C1 segment of cervical spinal cord (tissue), 14 donors: Measurements from ENCODE around the gene TRPV4.
A peak's percentile ranks its signal among the peaks of the same experiment; 100 is the strongest.

Experiments
- DNase-seq, 14 donors: peaks; one replicate each; lab custom pipeline; 2025; lab: John Stamatoyannopoulos, UW

TRPV4 gene

DNA sequence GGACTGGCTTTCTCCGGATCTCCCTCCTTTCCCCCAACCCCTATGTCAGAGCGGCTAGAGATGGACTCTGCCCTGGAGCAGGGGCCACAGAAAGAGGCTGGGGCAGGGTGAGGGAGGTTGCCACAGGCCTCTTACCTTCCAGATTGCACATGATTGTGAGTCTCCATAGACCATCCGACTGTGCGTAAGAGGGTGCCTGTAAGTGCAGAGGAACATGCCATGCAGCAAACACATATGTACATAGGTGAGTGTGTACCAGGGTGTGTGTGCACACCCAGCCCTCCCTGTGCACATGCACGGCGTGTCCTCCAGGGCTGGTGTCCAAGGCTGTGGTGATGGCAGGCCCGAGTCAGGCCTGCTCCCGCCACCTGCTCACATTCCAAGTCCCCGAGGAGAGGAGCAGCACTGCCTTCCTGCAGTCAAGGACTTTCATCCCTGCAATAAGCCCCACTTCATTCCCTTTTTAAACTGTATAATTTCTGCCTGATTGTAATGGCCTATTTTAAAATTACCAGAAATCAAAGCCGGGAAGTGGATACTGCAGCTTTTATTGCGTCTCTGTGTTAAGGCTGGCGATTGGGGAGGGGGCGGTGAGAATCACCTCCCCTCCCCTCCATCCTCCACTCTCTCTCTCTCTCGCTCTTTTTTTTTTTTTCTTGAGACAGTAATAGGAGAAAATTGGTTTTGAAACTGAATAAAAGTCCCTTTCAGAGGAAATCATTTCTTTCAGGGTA lies 91.1 kb downstream of the TRPV4 start:
- DNase-seq, result no peak

DNA sequence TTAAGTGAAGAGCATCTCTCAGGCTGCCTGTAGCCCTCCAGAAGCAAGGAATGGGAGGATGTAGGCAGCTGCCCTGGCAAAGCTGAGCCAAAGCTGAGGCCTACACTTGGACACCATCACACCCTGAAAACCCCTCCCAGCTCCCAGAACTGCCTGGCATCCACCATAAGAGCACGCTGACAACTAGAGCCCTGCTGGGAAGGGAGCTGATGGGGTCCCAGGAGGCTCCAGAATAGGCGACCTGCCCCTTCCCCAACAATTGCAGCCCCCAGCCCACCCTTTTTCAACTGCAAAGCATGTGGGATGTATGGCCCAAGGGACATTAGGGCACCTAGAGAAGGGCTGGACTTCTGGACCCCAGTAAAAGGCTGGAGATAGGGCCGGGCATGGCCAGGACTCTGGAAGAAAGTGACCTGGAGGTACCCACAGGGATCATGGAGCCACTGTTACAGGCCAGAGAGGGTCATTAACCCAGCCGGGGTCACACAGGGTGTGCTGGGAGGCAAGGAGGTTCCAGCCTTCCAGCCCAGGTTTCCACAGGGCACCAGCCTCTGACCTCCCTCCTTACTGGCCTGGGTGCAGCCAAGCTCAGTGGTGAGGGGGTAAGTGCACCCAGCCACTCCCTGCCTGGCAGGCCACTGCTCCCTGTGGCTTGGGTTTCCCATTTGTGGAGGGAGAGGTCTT lies 91.8 kb downstream of the TRPV4 start:
- no peak for DNase-seq

- no peak for DNase-seq
These were observed 92.4 kb downstream of the TRPV4 start for GRCh38 chr12:109740694-109741245.

DNA sequence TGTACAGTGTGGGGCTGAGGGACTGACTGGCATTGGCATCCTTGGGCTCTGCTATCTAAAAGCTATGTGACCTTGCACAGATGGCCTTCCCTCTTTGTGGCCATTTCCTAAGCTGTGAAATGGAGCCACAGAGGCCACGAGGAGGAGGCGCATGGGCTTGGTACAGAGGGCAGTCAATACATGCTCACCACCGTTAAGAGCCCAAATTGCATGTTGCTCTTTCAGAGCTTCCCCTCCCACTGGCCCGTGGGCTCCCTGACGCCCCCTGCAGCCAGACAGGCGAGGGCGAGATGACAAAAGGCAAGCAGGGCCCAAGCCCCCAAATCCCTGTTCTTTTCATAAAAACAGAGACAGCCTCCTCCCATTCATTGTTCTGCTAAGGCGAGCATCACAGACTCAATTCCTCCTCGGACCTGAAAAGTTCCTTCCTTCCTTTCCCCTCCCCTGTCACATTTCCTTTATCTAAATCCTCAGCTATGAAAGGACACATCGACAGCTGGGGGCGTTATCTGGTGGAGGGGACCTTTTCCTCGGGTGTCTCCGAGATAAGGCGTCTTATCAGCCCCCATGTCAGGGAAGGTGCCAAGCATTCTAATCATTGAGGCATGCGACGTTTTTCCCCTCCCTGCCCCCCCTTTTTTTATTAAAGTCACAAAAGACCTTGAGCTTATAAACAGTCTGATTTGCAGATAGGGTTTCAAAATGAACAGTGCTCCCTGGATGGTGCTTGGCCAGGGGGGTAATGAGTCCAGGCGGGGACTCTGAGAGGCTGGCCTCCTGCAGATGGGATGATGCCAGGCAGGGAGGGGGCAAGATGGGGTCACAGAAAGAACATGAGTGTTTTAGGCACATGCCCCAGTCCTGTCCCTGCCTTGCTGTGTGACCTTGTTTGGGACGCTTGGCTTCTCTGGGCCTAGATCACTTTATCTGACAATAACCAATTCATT lies 93.2 kb downstream of the TRPV4 start:
- DNase-seq, result no peak

DNA sequence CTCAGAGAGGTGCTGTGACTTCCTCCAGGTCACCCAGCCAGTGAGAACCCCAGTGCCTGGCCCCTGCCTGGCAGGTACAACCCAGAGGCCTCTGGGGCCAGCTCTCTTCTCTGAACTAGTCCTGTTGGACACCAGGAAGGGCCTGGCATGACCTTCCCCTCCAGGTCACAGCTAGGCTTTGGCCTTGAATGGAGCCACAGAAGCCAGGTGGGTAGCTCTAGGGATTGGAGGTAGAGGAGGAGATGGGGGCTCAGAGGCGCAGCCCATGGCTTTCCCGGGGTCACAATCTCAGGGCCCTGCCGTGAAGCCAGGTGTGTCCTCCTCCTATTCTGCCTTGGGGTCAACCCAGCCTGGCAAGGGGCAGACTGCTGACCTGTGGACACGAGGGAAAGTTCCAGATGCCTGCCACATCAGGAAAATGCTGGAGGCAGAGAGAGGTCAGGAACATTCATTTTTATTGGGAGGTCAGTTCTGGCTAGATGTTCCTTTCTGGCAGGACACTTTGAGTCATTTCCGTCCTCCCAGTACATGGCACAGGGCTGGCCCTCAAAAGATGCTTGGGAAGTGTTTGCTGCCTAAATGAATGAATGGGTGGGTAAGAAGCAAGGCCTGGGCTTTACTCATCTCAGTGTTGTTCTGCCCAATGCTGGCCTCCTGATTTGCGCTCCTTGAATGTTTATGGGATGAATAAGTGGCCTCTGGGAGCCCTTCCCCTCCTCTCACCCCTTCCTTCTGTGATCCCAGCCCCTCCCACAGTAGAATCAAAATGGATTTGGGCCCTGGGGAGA lies 94.1 kb downstream of the TRPV4 start:
- DNase-seq, result no peak

DNA sequence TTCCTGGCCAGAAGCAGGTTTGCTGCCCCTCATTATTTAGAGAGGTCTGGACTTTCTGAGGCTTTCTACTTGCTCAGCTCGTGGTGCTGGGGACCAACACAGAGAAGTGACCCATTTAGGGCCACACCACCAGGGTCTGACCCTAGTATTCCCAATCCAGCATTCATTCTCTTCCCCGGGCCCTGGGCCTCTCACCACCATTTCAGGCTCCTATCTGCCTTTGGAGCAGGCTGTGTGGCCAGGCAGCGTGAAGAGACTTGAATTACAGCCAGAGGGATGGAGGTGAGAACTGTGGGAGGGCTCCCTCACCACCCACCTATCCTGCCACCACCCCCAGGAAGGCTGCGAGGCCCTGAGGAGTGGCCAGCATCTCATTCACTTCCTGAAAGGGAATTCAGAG lies 95.0 kb downstream of the TRPV4 start:
- DNase-seq, result no peak

DNA sequence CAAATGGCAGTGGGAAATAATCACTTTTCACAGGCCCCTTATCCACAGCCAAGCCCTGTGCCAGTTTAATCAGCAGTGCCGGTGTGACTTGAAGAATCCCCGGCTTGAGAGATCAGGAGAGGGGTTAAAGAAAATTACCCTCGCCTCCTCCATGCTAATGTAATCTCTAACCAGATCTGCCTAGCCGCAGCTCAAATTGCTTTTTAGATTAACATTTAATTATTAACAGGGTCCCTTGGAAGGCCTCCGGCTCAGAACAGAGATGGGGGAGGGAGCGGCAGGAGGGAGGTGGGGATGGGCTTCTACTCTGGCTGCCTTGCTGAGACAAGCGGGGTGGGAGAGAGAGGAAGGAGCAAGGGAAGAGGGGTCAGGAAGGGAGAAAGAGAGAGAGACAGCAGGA lies 95.6 kb downstream of the TRPV4 start:
- no peak for DNase-seq

DNA sequence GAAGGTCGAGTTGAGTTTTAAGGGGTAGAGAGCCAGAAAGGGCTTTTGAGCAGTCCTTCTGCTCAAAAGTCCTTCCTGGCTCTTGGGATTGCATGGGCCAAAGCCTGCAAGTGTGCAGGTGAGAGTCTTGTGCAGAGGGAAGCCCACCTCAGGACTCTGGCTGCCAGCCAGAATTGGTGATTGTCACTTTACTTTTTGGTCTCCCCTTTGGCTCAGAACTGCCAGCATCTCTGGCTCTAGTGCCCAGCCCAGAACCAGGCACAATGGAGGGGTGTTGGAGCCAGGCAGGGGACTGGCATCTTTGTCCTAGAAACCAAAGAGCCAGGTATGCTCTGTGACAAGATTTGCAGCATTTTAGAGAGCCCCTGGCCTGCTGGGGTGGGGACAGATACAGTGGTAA lies 96.1 kb downstream of the TRPV4 start:
- DNase-seq, result no peak

GRCh38 chr12:109736552-109737108 lies 96.6 kb downstream of the TRPV4 start:
- peak in 1 of 14 donors; percentile 24 for DNase-seq

DNA sequence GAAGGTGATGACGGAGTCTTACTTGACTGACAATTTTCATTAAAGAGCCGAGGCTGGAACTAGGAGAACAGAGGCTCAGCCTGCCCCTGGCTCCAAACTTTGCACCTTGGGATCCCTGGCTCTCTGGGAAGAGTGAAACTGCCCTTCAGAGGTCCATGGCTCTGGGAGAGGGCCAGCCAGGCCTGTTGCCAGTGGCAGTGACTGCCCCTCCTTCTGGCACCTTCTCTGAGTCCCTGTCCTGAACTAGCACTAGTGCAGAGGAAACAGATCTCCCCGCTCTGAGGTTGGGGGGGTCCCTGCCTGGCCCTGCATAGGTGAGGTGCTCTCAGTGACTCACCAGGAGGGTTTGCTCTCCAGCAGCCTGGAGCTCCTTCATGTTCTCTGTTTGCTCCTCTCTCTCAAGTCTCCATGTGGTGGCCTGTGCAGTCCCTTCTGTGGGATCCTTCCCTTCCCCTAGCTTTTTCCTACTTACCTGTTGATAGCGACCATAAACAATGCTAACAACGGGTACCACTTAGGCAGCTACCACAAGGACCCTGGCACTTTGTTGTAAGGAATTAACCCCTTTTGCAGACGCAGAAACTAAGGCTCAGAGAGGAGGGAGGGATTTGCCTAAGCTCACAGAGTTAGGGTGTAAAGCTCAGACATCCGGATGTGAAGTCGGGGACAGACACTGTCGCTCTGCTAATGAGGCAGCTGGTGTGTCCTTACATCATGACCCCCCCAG lies 97.2 kb downstream of the TRPV4 start:
- peak in 2 of 14 donors; percentile 4 to 31 for DNase-seq

- DNase-seq, result no peak
These were observed 98.1 kb downstream of the TRPV4 start for GRCh38 chr12:109735051-109735521.

DNA sequence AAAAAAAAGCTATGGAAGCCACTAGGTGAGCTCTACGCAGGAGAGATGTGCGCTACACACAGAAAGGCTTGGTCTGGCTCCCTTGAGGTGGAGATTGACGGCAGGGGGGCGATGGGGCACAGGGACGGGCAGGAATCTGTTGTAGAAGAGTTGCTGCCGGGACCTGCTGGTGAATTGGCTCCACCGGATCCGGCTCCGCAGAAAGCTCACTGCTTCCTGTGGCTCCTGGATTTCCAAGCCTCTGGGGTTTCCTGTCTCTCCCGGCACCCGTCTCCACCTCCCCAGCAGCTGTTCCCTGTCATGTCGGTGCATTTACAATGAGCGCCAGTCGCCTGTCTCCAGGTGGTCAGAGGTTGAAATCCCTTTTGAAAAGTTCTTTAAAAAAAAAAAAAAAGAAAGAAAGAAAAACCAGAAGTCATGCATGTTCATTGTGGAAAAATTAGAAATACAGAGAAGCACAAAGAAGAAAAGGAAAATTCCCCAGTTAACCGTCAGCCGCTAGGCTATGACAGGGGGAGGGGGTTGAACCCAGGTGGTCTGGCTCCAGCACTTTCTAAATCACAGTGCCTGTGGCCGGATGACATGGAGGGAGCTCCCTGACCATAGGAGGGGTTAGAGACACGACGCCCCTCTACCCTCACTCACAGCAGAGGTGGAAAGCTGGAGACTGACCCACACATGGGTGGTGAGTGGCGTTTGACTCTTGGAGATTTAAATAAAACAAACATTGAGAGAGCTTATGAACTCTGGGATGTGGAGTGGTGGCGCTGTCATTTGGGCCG lies 98.8 kb downstream of the TRPV4 start:
- peak in 1 of 14 donors; percentile 1 for DNase-seq
